ENCODE data around the gene C3orf20. TPM values are rescaled to one million over a fixed set of nuclear protein-coding genes. Genes with fewer than 3 reads are reported as not detected.

The C3orf20 gene
- total and polyA plus RNA-seq, 2 of the 13 experiments (the other 11 are each of a cell fraction or from before 2014, with no cell fraction given): 0.03 to 0.04 TPM

DNA sequence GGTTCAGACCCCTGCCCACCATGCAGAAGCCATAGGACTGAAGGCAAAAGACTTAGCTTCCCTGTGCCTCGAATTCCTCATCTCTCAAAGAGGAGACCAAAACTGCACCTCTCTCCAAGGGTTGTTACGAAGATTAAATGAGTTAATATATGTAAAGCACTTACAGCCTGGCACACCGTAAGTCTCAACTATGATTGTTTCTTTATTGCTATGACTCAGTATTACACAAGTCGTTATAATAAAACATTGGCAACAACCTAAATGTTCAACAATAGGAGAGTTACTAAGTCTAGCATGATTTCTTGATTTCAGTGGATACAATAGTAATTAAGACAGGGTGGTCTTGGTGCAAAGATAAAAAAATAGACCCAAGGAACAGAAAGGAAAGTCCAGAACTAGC, 124.2 kb downstream of the C3orf20 start:
- no peak for DNase-seq (ENCODE audit: low spot score)
- H3K79me2 ChIP-seq (ENCODE audit: insufficient read depth, low read length): no peaks in the 10 kb centered on the region
- CTCF ChIA-PET (ENCODE audit: low intra/inter-chr PET ratio, low total read pairs): no interaction called here
- FAIRE-seq: no peak
- no peak for ATAC-seq
- no peak overlapping the region for H3K4me2 ChIP-seq (ENCODE audit: low read depth, low read length)
- intact Hi-C loops (cut with micrococcal nuclease; ENCODE audit: unreplicated experiment): no loop called here
- WGBS (ENCODE audit: low lambda C conversion rate): 47% methylated on average over 4 of the region's 4 CpGs
- no peak overlapping the region for H3K9ac ChIP-seq (ENCODE audit: insufficient read depth, low read depth, low read length)
- POLR2A ChIA-PET: no interaction called here
- in situ Hi-C loops (cut with HindIII; ENCODE audit: extremely low pct_ligation_motif_present, low pct_unique_long_range_greater_than_20kb): no loop called here
- peaks cover 42% of the 10 kb centered on the region for H3K4me1 ChIP-seq (ENCODE audit: insufficient read depth, low read length)
- no peaks in the 10 kb centered on the region for H3K9me3 ChIP-seq (ENCODE audit: low read length)
- H3K4me3 ChIP-seq (replicated peaks in 1 of 3; ENCODE audit: insufficient read depth in 1 of 3, low read depth in 2 of 3, low read length in 3 of 3): no peak overlapping the region
- H4K20me1 ChIP-seq (ENCODE audit: insufficient read depth, low read length): no peaks in the 10 kb centered on the region
- H3K27me3 ChIP-seq (ENCODE audit: control insufficient read depth in 1 of 2, insufficient read depth in 2 of 2, low read length in 2 of 2): peaks cover 0 to 8% of the 10 kb centered on the region in 2 experiments; a peak in 2 of 5 replicates
- no peaks in the 10 kb centered on the region for H3K36me3 ChIP-seq (replicated peaks in 1 of 2; ENCODE audit: control insufficient read depth in 1 of 2, insufficient read depth in 2 of 2, low read length in 2 of 2)
- no peak overlapping the region for H2AFZ ChIP-seq (ENCODE audit: low read length)
- H3K27ac ChIP-seq (ENCODE audit: extremely low read length, insufficient read depth, low read length): no peak overlapping the region
- BruUV-seq (replicated peaks): no TSS peak
- TF ChIP-seq SMC3 (IDR thresholded peaks at IDR 0.05; ENCODE audit: low read length) (no peak), ZSCAN12 (CRISPR knock-in tag; IDR thresholded peaks at IDR 0.05) (no peak), ZNF775 (CRISPR knock-in tag; IDR thresholded peaks at IDR 0.05; ENCODE audit: borderline replicate concordance) (no peak), HOXD1 (CRISPR knock-in tag; IDR thresholded peaks at IDR 0.05) (no peak), ZNF558 (CRISPR knock-in tag; IDR thresholded peaks at IDR 0.05; ENCODE audit: borderline replicate concordance) (no peak), NFATC3 (CRISPR knock-in tag; IDR thresholded peaks at IDR 0.05) (no peak), NFIB (CRISPR knock-in tag; IDR thresholded peaks at IDR 0.05; ENCODE audit: borderline replicate concordance) (no peak), ZNF513 (CRISPR knock-in tag; conservative IDR thresholded peaks at IDR 0.05) (no peak), XBP1 (CRISPR knock-in tag; IDR thresholded peaks at IDR 0.05) (no peak), ZFAT (CRISPR knock-in tag; conservative IDR thresholded peaks at IDR 0.05) (no peak), PAF1 (CRISPR knock-in tag; IDR thresholded peaks at IDR 0.05) (no peak), ZNF383 (CRISPR knock-in tag; IDR thresholded peaks at IDR 0.05; ENCODE audit: borderline replicate concordance) (no peak), ZNF747 (CRISPR knock-in tag; IDR thresholded peaks at IDR 0.05; ENCODE audit: borderline replicate concordance) (no peak), NR1H2 (CRISPR knock-in tag; IDR thresholded peaks at IDR 0.05; ENCODE audit: borderline replicate concordance, low read depth) (no peak), EP300 (IDR thresholded peaks at IDR 0.05; ENCODE audit: low read depth in 2 of 2, low read length in 2 of 2) (no peak), EP300 (CRISPR knock-in tag; IDR thresholded peaks at IDR 0.05; ENCODE audit: borderline replicate concordance) (no peak)
- TF ChIP-seq, protein P1, sequence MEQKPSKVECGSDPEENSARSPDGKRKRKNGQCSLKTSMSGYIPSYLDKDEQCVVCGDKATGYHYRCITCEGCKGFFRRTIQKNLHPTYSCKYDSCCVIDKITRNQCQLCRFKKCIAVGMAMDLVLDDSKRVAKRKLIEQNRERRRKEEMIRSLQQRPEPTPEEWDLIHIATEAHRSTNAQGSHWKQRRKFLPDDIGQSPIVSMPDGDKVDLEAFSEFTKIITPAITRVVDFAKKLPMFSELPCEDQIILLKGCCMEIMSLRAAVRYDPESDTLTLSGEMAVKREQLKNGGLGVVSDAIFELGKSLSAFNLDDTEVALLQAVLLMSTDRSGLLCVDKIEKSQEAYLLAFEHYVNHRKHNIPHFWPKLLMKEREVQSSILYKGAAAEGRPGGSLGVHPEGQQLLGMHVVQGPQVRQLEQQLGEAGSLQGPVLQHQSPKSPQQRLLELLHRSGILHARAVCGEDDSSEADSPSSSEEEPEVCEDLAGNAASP (CRISPR knock-in tag; IDR thresholded peaks at IDR 0.05; ENCODE audit: borderline replicate concordance): no peak
- TF ChIP-seq, protein P2, sequence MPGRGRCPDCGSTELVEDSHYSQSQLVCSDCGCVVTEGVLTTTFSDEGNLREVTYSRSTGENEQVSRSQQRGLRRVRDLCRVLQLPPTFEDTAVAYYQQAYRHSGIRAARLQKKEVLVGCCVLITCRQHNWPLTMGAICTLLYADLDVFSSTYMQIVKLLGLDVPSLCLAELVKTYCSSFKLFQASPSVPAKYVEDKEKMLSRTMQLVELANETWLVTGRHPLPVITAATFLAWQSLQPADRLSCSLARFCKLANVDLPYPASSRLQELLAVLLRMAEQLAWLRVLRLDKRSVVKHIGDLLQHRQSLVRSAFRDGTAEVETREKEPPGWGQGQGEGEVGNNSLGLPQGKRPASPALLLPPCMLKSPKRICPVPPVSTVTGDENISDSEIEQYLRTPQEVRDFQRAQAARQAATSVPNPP (CRISPR knock-in tag; IDR thresholded peaks at IDR 0.05): no peak
- TF ChIP-seq, protein P3, sequence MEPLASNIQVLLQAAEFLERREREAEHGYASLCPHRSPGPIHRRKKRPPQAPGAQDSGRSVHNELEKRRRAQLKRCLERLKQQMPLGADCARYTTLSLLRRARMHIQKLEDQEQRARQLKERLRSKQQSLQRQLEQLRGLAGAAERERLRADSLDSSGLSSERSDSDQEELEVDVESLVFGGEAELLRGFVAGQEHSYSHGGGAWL (CRISPR knock-in tag; IDR thresholded peaks at IDR 0.05): no peak
- TF ChIP-seq, protein P4, sequence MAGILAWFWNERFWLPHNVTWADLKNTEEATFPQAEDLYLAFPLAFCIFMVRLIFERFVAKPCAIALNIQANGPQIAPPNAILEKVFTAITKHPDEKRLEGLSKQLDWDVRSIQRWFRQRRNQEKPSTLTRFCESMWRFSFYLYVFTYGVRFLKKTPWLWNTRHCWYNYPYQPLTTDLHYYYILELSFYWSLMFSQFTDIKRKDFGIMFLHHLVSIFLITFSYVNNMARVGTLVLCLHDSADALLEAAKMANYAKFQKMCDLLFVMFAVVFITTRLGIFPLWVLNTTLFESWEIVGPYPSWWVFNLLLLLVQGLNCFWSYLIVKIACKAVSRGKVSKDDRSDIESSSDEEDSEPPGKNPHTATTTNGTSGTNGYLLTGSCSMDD (CRISPR knock-in tag; IDR thresholded peaks at IDR 0.05): no peak

Measured in HepG2 (cell line).